GM19324 (cell line): ENCODE results near the gene NUFIP1.
"Not testable (repeated sequence)": the region's sequence is repeated elsewhere in the genome, so short reads cannot be mapped to it uniquely, and the experiment has no call there.

Experiments
- ATAC-seq: cut with Tn5 transposase; IDR thresholded peaks from one replicate; pipeline ENCODE4 v1.9.1; 2021; ENCODE audit warnings: mild to moderate bottlenecking, moderate library complexity; ENCODE audit not compliant: unreplicated experiment, low FRiP score

The NUFIP1 gene

DNA sequence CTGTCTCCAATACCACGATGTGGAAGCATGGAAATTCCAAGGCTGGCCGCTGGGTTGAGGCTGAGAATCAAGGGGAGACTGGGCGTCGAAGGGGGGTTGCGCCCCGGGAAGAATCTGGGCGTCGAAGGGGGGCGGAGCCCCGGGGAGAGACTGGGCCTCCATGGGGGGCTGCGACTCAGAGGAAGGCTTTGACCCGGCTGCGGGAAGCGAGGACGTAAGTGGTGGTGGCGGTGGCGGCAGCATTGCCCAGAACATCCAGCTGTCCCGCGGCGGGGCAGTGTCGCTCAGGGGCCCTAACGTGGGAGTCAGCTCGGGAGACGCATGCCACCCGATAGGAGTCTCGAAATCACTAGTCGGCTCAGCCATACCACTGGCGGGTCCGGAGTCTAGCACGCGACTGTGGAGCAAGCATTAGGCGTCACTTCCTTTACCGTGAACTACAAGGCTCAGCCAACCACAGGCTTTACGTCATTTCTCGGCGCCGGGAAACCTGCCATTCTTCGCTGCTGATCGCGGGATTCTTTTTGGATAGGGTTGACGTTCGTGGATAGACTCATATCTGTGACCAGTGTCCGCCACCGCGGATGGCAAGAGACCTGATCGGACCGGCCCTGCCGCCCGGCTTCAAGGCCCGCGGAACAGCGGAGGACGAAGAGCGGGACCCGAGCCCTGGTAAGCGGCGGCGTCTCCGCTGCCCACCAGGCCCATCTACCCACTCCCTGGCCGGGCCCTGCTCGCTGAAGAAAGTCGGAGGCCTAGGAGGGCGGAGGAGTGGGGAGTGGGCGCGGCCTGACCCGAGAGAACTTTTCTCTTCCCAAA lies at the start of gene NUFIP1, which contains the start of gene GPALPP1:
TSS of gene NUFIP1 (minus strand) at position 401 of the 819 bp plus-strand sequence. CDS start at position 366, 35 bp downstream.
TSS of gene GPALPP1 (plus strand) at position 468 of the 819 bp plus-strand sequence. CDS start at position 585, 117 bp downstream.
- peak; percentile 97 for ATAC-seq

DNA sequence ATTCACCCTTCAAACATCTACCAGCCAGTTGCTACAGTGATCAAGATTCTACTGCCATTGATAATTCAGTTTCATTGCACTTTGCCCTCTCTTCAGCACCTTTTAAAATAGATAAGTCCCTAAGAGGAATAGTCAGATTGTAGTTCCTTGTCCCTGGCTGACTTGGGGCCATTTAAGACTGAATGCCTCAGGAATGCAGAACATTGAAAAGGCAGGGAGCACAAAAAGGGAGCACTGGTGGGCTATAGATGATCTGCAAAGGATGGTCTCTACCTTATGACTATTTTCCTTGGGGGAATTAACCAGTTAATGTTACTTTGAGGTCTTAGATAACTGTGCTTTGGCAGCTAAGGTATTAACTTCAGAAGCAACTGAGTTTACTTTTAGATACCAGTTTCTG lies 46.9 kb upstream of the NUFIP1 start:
- no peak for ATAC-seq

DNA sequence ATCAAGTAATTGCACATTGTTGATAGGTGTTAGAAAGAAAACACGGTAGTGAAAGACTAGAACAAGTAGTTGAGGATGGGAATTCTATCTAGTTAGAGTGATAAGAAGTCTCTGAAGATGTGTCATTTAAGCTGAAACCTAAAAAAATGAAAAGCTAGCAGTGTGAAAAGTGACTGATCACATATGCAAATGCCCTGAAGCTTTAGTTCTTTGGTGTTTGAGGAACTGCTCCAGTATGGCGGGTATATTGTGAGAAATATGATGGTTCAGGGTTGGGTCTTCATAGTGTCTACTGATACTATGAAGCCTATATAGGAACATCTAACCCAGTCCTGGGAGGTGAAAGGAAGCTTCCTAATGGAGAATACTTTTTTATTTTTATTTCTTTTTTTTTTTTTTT lies 45.1 kb upstream of the NUFIP1 start:
- ATAC-seq, result no peak

DNA sequence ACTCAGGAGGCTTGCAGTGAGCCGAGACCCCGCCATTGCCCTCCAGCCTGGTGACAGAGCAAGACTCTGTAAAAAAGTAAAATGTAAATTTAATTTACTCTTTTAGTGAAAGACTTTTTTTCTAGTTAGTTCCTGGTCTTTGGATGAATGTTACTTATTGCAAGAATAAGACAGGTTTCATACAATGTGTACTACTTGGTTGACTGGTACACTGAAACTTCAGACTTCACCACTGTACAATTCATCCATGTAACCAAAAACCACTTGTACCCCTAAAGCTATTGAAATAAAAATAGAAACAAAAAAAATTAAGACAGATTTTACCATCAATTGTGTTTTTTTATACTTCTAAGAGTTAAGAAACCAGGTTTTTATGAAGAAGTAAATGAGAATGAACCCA lies 35.6 kb upstream of the NUFIP1 start:
- no peak for ATAC-seq

DNA sequence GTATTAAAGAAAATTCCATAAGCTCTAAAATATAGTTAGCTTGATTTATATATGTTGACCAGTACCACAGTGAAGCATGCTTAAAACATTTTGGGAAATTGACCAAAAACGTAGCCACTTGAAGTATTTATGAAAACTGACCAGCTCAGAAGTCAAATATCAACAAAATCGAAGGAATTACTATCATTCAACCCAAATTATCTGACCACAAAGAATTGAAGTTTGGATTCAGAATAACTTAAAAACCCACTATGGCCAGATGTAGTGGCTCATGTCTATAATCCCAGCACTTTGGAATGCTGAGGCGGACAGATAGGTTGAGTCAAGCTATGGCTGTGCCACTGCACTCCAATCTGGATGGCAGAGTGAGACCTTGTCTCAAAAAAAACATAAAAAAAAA lies 32.0 kb upstream of the NUFIP1 start:
- no peak for ATAC-seq

DNA sequence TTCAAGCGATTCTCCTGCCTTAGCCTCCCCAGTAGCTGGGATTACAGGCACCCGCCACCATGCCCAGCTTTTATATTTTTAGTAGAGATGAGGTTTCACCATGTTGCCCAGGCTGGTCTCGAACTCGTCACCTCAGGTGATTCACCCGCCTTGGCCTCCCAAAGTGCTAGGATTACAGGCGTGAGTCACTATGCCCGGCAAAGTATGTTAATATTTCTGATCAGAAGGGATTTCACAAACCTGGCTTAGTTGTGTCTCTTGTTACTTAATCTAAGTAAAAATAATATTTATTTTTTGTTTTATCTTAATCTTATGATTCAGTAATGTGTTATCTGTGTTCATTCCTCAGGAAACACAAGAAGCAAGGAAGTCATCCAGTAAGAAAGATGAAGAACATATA lies 30.7 kb upstream of the NUFIP1 start:
- not testable (repeated sequence) for ATAC-seq

DNA sequence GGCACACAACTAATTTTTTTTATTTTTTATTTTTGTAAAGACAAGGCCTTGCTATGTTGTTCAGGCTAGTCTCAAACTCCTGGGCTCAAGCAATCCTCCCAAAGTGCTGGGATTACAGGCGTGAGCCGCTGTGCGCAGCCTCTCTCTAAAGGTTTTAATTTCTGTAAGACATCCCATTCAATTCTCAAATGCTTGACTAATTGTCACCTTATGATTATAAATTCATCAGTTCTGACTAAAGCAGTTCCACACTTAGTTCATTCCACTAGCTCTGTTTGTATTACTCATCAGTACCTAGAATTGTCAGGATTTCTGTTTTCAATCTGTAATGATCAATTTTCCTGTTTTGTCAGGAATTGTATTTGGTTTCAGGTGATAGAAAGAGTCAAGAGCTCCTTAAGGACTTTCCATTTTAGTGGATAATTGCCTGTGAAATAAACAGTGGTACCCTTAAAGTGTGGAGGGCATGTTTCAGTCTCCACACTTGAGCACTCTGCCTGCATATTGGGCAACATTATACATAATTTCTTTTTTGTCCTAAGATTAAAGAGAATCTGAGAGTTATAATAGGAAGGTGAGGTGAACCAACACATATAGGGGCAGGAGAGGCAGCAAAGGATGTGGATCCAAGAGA lies 27.6 kb upstream of the NUFIP1 start:
- no peak for ATAC-seq

DNA sequence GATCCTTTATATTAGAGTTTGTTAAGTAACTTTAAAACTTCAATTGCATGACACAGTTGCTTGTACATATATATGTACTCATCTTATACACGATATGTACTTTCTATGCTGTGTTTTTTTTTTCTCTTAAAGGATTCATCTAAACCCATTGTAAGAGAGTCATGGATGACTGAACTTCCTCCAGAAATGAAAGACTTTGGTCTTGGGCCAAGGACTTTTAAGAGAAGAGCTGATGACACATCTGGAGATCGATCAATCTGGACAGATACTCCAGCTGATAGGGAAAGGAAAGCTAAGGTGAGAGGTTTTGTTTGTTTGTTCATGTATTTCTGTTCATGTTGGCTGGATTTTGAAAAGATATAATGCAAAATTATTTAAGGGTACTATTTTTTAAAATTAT lies 26.0 kb upstream of the NUFIP1 start:
- no peak for ATAC-seq

DNA sequence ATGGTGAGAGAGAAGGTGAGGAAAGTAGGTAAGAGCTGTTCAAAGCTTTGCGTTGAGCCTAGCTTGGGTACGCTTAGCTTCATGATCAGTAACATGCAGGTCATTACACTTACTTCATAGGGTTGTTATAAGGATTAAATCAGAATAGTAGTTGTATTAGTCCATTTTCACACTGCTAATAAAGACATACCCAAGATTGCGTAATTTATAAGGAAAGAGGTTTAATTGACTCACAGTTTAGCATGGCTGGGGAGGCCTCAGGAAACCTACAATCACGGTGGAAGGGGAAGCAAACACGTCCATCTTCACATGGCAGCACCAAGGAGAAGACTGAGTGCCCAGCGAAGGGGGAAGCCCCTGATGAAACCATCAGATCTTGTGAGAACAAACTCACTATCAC lies 21.9 kb upstream of the NUFIP1 start:
- ATAC-seq, result no peak

DNA sequence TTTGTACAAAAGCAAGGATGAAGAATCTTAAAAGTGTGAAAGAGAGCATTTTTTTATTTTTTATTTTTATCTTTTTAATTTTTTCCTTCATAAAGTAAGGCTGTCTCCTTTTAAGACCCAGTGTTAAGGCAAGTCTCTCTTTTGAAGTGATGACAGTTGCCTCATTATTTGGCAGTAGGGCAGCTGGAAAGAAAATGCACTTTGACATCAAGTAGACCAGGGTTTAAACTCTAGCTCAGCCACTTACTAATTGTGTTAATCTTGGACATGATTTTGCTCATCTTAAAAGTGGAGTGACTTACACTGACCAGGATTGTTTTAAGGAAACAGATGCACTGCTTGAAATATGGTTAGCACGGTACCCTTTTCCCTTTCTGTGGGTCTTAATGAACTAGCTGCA lies 18.6 kb upstream of the NUFIP1 start:
- ATAC-seq, result no peak

DNA sequence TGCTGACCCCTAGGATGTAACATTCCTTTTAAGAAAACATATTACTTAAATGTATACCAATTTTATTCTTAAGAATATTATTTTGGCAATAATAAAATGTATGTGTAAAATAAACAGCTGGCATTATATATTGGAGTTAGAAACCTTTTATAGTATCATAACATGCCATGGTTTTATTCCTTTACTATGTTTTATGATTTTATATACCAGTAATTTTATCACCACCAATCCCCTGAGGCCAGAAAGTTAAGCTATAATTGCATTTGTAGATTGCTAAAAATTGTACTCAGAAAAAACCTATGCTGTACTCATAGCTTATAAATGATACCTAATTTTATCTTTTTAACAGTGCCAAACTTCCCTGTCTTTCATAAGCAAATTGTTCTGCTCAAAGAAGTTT lies 18.0 kb upstream of the NUFIP1 start:
- ATAC-seq, result no peak

DNA sequence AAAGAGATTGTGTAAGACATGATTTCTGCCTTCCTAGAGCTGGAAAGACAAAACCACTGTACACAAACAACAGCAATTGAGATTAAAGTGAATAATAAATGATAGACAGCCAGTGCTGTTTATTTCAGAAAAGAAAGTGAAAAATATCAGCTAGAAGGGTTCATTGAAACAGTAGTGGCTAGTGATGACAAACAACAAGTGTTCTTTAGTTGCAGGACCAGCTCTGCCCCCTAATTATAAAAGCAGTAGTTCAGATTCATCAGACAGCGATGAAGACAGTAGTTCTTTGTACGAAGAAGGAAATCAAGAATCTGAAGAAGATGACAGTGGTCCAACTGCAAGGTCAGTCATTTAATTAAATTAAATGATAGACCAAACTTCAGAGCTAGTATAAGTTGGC lies 14.8 kb upstream of the NUFIP1 start:
- ATAC-seq, result no peak

DNA sequence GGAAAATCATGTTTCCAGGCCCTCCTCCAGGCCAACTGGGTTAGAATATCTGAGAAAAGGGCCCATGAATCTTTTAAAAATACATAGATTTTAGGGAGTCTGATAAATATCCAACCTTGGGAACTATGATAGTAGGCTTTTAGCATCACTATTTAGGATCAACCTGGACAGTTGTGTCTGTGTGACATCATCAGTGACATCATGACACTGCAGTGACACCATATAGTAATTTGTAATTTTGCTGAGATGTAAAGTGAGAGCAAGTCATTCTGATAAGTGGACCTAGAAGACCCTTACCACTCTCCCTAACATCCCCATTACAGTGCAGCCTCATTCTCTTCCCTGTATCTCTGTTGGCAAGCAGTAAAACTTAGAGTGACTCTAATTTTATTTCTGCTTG lies 14.1 kb upstream of the NUFIP1 start:
- no peak for ATAC-seq

DNA sequence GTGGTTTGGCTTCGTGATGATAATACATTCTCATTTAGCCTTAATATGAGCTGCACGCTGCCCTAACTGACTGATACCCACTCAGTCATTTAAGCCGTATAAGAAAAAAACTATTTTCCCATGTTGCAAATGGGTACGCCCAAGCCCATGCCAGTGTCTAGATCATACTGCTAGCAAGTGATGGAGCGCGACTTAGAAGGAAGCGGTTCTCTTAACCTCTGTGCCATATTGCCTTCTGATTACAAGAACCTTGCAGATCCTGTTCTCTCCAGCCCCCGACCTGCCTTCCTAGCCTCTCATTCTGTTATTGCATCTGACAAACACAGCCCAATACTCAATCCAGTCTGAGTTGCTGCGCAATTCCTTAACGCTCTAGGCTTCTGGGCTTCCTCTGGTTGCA lies 670 bp upstream of the NUFIP1 start:
- no peak for ATAC-seq

DNA sequence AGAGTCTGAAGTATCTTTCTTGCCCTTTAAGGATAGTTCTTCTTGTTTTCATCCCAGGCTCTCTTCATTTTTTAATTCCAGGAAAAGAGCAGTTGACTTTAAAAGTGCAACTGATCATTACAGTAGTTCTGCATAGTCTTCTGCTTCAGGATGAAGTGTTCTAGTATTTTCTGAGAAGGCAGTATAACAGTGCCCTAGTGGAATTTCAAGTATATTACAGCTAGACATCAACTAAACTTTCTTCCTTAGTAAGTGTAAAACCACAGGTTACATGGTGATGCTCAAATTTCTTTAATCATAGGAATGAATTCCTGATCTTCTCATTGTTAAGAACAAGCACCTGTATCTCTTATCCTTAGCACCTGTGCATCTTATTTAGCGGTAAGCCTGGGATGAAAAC lies 10.9 kb downstream of the NUFIP1 start:
- ATAC-seq, result no peak

DNA sequence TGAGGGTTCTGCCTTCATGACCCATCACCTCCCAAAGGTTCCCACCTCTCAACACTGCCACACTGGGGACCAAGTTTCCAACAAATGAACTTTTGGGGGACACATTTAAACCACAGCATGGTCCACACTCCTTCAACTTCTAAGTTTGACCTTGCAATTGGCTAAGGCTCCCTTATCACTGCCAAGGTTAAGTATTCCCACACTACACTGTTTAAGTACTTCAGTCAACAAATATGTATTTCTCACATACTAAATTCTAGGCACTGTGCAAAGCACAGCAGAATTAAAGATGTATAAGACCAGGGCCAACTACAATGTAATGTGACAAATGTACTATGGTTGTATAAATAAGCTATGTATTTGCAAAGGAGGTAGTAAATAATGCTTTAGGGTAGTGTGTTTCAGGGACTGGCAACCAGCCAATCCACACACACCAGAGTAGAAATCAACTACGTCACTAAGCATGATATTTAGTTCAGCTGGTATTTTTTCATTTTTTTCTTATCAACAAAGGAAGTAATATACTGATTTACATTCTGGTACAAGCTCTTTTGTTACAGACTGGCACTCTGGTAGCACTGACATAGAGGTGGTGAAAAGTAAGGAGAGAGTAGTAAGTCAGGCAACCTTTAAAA lies 12.2 kb downstream of the NUFIP1 start:
- ATAC-seq, result no peak

DNA sequence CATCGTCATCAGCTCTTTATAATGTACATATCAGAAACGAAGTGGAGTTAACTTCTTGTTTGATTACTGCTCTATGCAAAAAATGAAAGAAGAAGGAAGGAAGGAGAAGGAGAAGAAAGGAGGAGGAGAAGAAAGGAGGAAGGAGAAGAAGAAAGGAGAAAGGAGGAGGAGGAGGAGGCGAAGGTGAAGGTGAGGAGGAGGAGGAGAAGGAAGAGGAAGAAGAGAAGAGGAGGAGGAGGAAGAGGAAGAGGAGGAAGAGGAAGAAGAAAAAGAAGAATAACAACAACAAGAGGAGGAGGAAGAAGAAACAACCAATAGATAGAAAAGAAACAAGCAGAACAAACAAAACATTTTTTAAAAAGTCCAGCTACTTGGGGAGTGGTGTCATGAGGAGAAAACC lies 13.1 kb downstream of the NUFIP1 start:
- no peak for ATAC-seq

DNA sequence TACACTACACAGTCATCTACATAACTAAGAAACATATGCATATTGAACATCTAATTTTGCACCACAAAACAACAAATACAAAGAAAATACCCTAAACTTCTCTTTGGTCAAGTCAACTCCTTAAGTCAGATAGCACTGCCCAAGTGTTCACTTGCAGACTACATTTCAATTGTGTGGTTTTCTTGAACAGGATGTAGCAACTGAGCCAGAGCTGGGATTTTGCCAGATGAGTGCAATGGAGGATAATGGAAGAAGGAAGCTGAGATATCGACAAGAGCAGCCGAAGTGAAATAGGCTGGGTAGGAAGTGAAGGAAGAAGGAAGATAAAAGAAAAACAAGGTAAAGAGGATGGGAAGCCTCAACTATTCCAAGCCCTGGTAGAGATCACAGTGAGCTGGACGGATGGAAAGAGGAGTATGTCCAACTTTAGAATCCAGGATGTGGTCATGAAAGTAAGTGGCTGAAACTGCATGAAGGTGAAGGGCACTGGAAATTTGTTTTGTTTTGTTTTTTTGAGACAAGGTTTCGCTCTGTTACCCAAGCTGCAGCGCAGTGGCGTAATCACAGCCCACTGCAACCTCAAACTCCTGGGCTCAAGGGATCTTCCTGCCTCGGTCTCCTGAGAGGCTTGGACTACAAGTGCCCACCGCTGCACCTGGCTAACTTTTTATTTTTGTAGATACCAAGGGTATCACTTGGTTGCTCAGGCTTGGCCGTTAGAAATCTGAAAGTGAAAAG lies 15.0 kb downstream of the NUFIP1 start:
- no peak for ATAC-seq

DNA sequence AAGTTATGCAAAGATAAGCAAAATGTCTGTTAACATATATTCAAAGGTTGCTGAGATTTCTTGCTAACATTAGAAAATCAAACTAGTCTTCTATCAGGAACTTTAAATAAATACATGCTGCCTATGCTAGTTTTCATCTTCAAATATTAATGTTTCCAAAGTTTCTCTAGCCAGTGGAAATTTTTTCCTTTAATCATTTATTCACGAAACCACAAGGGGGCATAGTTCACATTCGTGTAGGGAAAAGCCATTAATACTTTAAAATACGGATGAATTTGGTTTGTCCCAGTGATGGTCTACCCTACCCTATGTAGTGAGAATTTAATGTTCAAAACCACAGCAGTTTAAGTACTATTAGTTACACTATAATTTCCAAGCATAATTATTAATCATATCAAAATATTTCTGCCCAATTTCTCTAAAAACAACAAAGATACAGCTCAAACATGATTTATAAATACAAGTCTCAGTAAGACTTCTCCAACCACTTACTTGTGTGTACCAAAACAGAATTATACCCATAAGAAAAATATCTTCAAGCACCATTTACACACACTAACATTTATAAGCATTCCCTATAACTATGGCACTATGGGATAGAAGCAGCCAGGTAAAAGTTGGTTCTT lies 16.2 kb downstream of the NUFIP1 start:
- ATAC-seq, result no peak
